ENCODE data around the gene MAP3K7. TPM values are rescaled to one million over a fixed set of nuclear protein-coding genes. Genes with fewer than 3 reads are reported as not detected.

The MAP3K7 gene
- total RNA-seq, 2 donors from 2014 or later = 40.1 to 50.9 TPM

DNA sequence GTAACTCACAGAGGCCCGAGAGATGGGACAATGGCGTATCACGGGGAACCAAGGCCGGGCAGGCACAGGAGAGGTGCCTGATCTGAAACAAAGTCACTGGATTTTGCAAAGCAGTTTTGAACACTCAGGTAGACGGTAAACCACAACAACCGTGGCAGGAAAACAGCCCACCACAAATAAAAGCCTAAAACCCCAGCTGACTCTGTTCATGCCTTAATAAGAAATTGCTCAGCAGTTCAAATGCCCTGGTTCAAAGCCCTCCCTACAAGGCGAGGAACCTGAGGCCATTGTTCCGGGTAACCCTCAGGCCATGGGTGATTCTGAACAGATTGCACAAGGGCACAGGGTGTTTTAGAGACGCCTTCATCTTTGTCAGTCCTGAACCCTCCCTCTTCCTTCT lies 114.2 kb downstream of the MAP3K7 start:
- DNase-seq = no peak
- no peak overlapping the region for H3K4me3 ChIP-seq (ENCODE audit: low read length)
- H3K27ac Mint-ChIP-seq = no peak overlapping the region
- TF ChIP-seq, protein P1, sequence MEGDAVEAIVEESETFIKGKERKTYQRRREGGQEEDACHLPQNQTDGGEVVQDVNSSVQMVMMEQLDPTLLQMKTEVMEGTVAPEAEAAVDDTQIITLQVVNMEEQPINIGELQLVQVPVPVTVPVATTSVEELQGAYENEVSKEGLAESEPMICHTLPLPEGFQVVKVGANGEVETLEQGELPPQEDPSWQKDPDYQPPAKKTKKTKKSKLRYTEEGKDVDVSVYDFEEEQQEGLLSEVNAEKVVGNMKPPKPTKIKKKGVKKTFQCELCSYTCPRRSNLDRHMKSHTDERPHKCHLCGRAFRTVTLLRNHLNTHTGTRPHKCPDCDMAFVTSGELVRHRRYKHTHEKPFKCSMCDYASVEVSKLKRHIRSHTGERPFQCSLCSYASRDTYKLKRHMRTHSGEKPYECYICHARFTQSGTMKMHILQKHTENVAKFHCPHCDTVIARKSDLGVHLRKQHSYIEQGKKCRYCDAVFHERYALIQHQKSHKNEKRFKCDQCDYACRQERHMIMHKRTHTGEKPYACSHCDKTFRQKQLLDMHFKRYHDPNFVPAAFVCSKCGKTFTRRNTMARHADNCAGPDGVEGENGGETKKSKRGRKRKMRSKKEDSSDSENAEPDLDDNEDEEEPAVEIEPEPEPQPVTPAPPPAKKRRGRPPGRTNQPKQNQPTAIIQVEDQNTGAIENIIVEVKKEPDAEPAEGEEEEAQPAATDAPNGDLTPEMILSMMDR (conservative IDR thresholded peaks at IDR 0.05) = no peak
- no peak overlapping the region for H3K4me3 Mint-ChIP-seq
- no peak overlapping the region for H3K27ac ChIP-seq (ENCODE audit: low read depth, low read length)
- H3K4me1 Mint-ChIP-seq = peaks cover 4% of the 10 kb centered on the region
- no peaks in the 10 kb centered on the region for H3K9me3 ChIP-seq (ENCODE audit: control insufficient read depth, low read length)
- no peaks in the 10 kb centered on the region for H3K36me3 Mint-ChIP-seq (ENCODE audit: low read depth)
- no peaks in the 10 kb centered on the region for H3K4me1 ChIP-seq (ENCODE audit: control insufficient read depth, insufficient read depth, low read length)
- 88 to 96% methylated on average over 6 to 9 of the region's 9 CpGs for WGBS, 2 experiments (ENCODE audit: insufficient coverage in 1 of 2, insufficient read length in 1 of 2)
- H3K27me3 Mint-ChIP-seq (ENCODE audit: insufficient read depth) = no peaks in the 10 kb centered on the region
- H3K9me3 Mint-ChIP-seq = no peaks in the 10 kb centered on the region
- H3K36me3 ChIP-seq (ENCODE audit: control insufficient read depth, insufficient read depth, low read length) = no peaks in the 10 kb centered on the region
- H3K27me3 ChIP-seq (ENCODE audit: control insufficient read depth, insufficient read depth, low read length, poor library complexity, severe bottlenecking) = no peaks in the 10 kb centered on the region
- H3K9ac ChIP-seq (ENCODE audit: extremely low read depth, low read length, poor library complexity, severe bottlenecking) = no peak overlapping the region

DNA sequence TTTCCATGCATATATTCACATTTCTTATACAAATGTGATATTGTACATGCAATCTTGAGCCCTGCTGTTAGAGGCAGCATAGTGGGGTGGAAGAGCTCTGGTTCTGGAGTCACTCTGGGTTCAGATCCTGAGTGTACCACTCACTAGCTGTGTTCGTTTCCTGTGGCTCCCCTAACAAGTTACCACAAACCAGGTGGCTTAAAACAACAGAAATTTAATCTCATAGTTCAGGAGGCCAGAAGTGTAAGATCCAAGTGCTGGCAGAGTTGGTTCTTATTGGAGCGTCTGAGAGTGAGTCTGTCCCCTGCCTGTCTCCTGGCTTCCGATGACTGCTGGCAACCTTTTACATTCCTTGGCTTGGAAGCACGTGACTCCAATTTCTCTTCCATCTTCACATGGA lies 115.6 kb downstream of the MAP3K7 start:
- no peak overlapping the region for H3K27ac Mint-ChIP-seq
- WGBS, 2 experiments (ENCODE audit: insufficient coverage in 1 of 2, insufficient read length in 1 of 2) = 85 to 86% methylated on average over 3 to 4 of the region's 4 CpGs

DNA sequence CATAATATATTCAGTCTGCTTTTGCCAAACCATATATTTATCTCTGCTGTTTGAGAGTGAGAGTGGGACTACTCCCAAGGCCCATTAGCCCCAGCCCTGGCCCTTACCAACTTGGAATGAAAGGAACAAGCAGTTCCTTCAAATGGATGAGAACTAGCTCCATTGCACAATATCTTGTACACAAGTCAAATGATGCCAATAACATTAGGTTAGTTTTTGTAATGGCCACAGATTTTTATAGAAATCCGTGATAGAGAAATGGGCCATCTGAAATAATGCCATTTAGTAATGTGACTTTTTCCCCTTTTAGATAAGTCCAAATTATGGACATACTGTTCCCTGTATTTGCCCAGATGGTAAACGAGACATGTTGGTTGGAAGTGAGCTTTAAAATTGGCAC lies 117.0 kb downstream of the MAP3K7 start:
- DNase-seq = no peak
- no peak overlapping the region for H3K4me3 Mint-ChIP-seq
- 92% methylated on average over 2 of the region's 2 CpGs; no CpG with 5 or more reads in 1 of the 2 experiments for WGBS, 2 experiments (ENCODE audit: insufficient coverage in 1 of 2, insufficient read length in 1 of 2)
- no peaks in the 10 kb centered on the region for H3K36me3 Mint-ChIP-seq (ENCODE audit: low read depth)
- Histone ChIP-seq H3K36me3 (ENCODE audit: control insufficient read depth, insufficient read depth, low read length) (no peaks in the 10 kb centered on the region), H3K9me3 (ENCODE audit: control insufficient read depth, low read length) (no peaks in the 10 kb centered on the region), H3K27ac (ENCODE audit: low read depth, low read length) (no peak overlapping the region), H3K9ac (ENCODE audit: extremely low read depth, low read length, poor library complexity, severe bottlenecking) (no peak overlapping the region), H3K4me3 (ENCODE audit: low read length) (no peak overlapping the region), H3K4me1 (ENCODE audit: control insufficient read depth, insufficient read depth, low read length) (no peaks in the 10 kb centered on the region), H3K27me3 (ENCODE audit: control insufficient read depth, insufficient read depth, low read length, poor library complexity, severe bottlenecking) (no peaks in the 10 kb centered on the region)
- H3K27me3 Mint-ChIP-seq (ENCODE audit: insufficient read depth) = peaks cover 2% of the 10 kb centered on the region
- no peaks in the 10 kb centered on the region for H3K9me3 Mint-ChIP-seq
- TF ChIP-seq, protein P1 (conservative IDR thresholded peaks at IDR 0.05) = no peak
- peaks cover 12% of the 10 kb centered on the region for H3K4me1 Mint-ChIP-seq
- no peak overlapping the region for H3K27ac Mint-ChIP-seq

More for the DNA sequence above, 115.6 kb downstream of the MAP3K7 start:
- no peak overlapping the region for H3K4me3 ChIP-seq (ENCODE audit: low read length)
- Mint-ChIP-seq H3K4me3 (no peak overlapping the region), H3K9me3 (no peaks in the 10 kb centered on the region), H3K4me1 (peaks cover 10% of the 10 kb centered on the region), H3K36me3 (ENCODE audit: low read depth) (no peaks in the 10 kb centered on the region), H3K27me3 (ENCODE audit: insufficient read depth) (no peaks in the 10 kb centered on the region)
- no peak overlapping the region for H3K9ac ChIP-seq (ENCODE audit: extremely low read depth, low read length, poor library complexity, severe bottlenecking)
- H3K27me3 ChIP-seq (ENCODE audit: control insufficient read depth, insufficient read depth, low read length, poor library complexity, severe bottlenecking) = no peaks in the 10 kb centered on the region
- TF ChIP-seq, protein P1 (conservative IDR thresholded peaks at IDR 0.05) = no peak
- H3K9me3 ChIP-seq (ENCODE audit: control insufficient read depth, low read length) = no peaks in the 10 kb centered on the region
- H3K27ac ChIP-seq (ENCODE audit: low read depth, low read length) = no peak overlapping the region
- DNase-seq = no peak
- no peaks in the 10 kb centered on the region for H3K4me1 ChIP-seq (ENCODE audit: control insufficient read depth, insufficient read depth, low read length)
- H3K36me3 ChIP-seq (ENCODE audit: control insufficient read depth, insufficient read depth, low read length) = no peaks in the 10 kb centered on the region

All from endodermal cell (in vitro differentiated cells).